Thyroid gland (tissue), 4 donors: ENCODE results near the gene ATP9B.

Experiments
- POLR2A ChIP-seq, 2 donors: fragments of 450-650 bp; IDR thresholded peaks; one replicate each; pipeline ENCODE4 v1.6.1; 2017; ENCODE audit warnings: antibody characterized with exemption in 2 of 2, mild to moderate bottlenecking in 2 of 2, moderate library complexity in 1 of 2
- TF ChIP-seq, protein P1 (sequence below), 6 experiments: fragments of 200-600 bp in 3 of 6; fragments of 450-650 bp in 3 of 6; sonication (generic) in 3 of 6; IDR thresholded peaks; one replicate each; pipeline ENCODE4 v1.5.1; 2016 to 2019; ENCODE audit warnings: antibody characterized with exemption in 6 of 6, mild to moderate bottlenecking in 2 of 6, inconsistent platforms in 1 of 6, moderate library complexity in 1 of 6

DNA sequence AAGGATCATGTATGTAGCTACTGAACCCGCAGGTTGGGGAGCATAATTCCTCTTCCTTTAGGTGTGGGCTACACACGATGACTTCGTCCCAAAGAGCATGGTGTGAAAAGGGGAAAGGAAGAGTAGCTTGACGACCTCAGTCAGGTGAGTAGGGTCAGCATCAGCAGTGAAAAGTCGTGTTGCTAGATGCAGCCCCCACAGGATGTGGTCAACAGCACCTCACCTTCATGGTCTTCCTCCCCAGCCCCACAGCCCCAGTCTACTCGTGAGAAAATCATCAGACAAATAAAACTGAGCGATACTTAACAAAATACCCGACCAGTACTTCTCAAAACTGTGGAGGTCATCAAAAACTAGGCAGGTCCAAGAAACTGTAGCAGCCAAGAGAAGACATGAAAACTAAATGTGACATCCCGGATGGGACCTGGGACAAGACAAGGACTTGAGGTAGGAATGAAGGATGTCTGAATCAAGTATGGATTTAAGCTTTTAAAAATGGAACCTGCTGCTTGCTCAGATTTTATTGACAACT, 249.0 kb downstream of the ATP9B start:
- TF ChIP-seq, protein P1, sequence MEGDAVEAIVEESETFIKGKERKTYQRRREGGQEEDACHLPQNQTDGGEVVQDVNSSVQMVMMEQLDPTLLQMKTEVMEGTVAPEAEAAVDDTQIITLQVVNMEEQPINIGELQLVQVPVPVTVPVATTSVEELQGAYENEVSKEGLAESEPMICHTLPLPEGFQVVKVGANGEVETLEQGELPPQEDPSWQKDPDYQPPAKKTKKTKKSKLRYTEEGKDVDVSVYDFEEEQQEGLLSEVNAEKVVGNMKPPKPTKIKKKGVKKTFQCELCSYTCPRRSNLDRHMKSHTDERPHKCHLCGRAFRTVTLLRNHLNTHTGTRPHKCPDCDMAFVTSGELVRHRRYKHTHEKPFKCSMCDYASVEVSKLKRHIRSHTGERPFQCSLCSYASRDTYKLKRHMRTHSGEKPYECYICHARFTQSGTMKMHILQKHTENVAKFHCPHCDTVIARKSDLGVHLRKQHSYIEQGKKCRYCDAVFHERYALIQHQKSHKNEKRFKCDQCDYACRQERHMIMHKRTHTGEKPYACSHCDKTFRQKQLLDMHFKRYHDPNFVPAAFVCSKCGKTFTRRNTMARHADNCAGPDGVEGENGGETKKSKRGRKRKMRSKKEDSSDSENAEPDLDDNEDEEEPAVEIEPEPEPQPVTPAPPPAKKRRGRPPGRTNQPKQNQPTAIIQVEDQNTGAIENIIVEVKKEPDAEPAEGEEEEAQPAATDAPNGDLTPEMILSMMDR (IDR thresholded peaks at IDR 0.05): no peak
- no peak for TF ChIP-seq POLR2A (IDR thresholded peaks at IDR 0.05)
